GM12864 (cell line): ENCODE results near the gene PAX5.
A peak's percentile ranks its signal among the peaks of the same experiment; 100 is the strongest.

Experiments
- DNase-seq: peaks from one replicate; pipeline ENCODE4 v3.0.0-alpha.2; 2011; ENCODE audit warnings: low read depth
- H3K4me3 ChIP-seq: 2 replicates; pipeline ENCODE4 v1.5.1; 2011; ENCODE audit warnings: mild to moderate bottlenecking, low read depth, low read length, control low read depth
- TF ChIP-seq, protein P1 (sequence below): IDR thresholded peaks from 2 replicates; pipeline ENCODE4 v1.5.1; 2011; ENCODE audit warnings: low read depth, mild to moderate bottlenecking, moderate library complexity, low read length, control low read depth, inconsistent platforms; ENCODE audit errors: missing control alignments

PAX5 gene

DNA sequence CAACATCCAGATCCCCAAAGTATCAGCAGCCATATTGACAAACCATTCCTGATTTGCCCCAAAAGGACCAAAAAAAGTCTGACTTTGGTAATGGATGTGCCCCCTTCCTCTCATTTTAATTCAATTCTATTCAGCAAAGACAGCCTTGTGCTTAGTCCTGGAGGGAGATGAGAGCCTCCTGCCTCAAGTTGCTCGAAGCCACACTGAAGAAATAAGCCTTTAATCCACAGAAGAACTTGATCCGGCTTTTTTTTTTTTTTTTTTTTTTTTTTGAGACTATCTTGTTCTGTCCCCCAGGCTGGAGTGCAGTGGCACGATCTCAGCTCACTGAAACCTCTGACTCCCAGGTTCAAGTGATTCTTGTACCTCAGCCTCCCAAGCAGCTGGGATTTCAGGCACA lies 8.4 kb upstream of the PAX5 start:
- TF ChIP-seq, protein P1, sequence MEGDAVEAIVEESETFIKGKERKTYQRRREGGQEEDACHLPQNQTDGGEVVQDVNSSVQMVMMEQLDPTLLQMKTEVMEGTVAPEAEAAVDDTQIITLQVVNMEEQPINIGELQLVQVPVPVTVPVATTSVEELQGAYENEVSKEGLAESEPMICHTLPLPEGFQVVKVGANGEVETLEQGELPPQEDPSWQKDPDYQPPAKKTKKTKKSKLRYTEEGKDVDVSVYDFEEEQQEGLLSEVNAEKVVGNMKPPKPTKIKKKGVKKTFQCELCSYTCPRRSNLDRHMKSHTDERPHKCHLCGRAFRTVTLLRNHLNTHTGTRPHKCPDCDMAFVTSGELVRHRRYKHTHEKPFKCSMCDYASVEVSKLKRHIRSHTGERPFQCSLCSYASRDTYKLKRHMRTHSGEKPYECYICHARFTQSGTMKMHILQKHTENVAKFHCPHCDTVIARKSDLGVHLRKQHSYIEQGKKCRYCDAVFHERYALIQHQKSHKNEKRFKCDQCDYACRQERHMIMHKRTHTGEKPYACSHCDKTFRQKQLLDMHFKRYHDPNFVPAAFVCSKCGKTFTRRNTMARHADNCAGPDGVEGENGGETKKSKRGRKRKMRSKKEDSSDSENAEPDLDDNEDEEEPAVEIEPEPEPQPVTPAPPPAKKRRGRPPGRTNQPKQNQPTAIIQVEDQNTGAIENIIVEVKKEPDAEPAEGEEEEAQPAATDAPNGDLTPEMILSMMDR: no peak
- DNase-seq: no peak
- no peak overlapping the region for H3K4me3 ChIP-seq

DNA sequence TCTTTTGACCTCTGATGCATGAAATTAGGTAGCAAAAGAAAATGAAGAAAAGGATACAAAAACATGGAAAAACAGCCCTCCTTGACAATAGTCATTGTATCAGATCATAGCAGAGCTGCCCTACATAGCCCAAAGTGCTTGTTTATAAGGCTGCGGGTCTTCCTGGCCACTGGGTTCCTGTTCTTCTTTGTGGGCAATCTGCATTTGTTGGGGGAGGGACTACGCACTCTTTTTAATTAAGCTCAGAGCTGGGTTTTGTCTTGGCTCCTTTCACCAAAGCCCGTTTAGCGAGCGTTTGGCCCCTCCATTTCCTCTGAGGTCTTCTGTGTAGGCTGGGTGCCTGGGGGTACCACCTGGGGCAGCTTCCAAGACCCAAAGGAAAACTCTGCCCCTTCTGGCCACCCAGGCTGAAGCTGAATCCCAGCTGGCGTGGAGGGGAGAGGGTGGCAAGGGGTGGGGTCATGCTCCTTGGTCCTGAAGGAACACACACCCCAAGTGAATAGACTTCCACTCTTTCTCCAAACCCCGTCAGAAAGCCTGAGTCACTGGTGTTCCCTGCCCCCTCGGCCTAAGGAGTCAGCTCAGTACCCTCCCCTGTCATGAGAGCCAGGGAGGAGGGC lies 6.5 kb upstream of the PAX5 start:
- no peak overlapping the region for H3K4me3 ChIP-seq
- TF ChIP-seq, protein P1: no peak
- DNase-seq: no peak

GRCh38 chr9:37038943-37039464 lies 4.9 kb upstream of the PAX5 start:
- TF ChIP-seq, protein P1: no peak
- H3K4me3 ChIP-seq: no peak overlapping the region
- no peak for DNase-seq

GRCh38 chr9:37038302-37038942 lies 4.4 kb upstream of the PAX5 start:
- DNase-seq: no peak
- H3K4me3 ChIP-seq: no peak overlapping the region; the same call in 1 of the 2 replicates
- TF ChIP-seq, protein P1: no peak

- no peak for DNase-seq
- peak overlapping the region; percentile 62 for H3K4me3 ChIP-seq
- TF ChIP-seq, protein P1: no peak
Measured at GRCh38 chr9:37037503-37038301, 3.6 kb upstream of the PAX5 start.

- peak overlapping the region; percentile 62 for H3K4me3 ChIP-seq
- DNase-seq: no peak
Measured at GRCh38 chr9:37036776-37037502, 2.9 kb upstream of the PAX5 start.

More at GRCh38 chr9:37036776-37037502, 2.9 kb upstream of the PAX5 start:
- TF ChIP-seq, protein P1: no peak
